ENCODE data around the gene PRKAB2.
"Not testable (repeated sequence)": the region's sequence is repeated elsewhere in the genome, so short reads cannot be mapped to it uniquely, and the experiment has no call there.

The PRKAB2 gene

GRCh38 chr1:147201276-147201675, 29.0 kb upstream of the PRKAB2 start:
- Histone ChIP-seq H3K27me3 (peaks cover 10% of the 10 kb centered on the region), H3K4me1 (no peaks in the 10 kb centered on the region), H3K4me3 (ENCODE audit: low read depth, low read length) (no peak overlapping the region), H3K9me3 (no peaks in the 10 kb centered on the region), H3K36me3 (no peaks in the 10 kb centered on the region)
- no peak for TF ChIP-seq CTCF (IDR thresholded peaks at IDR 0.05; ENCODE audit: low read depth, low read length)
- DNase-seq = no peak

GRCh38 chr1:147197324-147197723, 25.1 kb upstream of the PRKAB2 start:
- H3K4me3 ChIP-seq (ENCODE audit: low read depth, low read length); H3K4me1 ChIP-seq; H3K36me3 ChIP-seq; DNase-seq; H3K9me3 ChIP-seq: not testable (repeated sequence)
- peaks cover 16% of the 10 kb centered on the region for H3K27me3 ChIP-seq

- H3K36me3 ChIP-seq = no peaks in the 10 kb centered on the region
- no peak overlapping the region for H3K4me3 ChIP-seq (ENCODE audit: low read depth, low read length)
- H3K4me1 ChIP-seq = no peaks in the 10 kb centered on the region
- no peak for TF ChIP-seq CTCF (IDR thresholded peaks at IDR 0.05; ENCODE audit: low read depth, low read length)
- H3K27me3 ChIP-seq = peaks cover 16% of the 10 kb centered on the region
- DNase-seq = no peak
- H3K9me3 ChIP-seq = no peaks in the 10 kb centered on the region
Measured at GRCh38 chr1:147189514-147189913, 17.2 kb upstream of the PRKAB2 start.

GRCh38 chr1:147185432-147185831, 13.2 kb upstream of the PRKAB2 start:
- DNase-seq = no peak
- Histone ChIP-seq H3K27me3 (peaks cover 18% of the 10 kb centered on the region), H3K36me3 (no peaks in the 10 kb centered on the region), H3K9me3 (no peaks in the 10 kb centered on the region), H3K4me1 (no peaks in the 10 kb centered on the region), H3K4me3 (ENCODE audit: low read depth, low read length) (no peak overlapping the region)
- no peak for TF ChIP-seq CTCF (IDR thresholded peaks at IDR 0.05; ENCODE audit: low read depth, low read length)

GRCh38 chr1:147177611-147178380, 5.5 kb upstream of the PRKAB2 start:
- peak; percentile 10; the same call in 1 of the 2 replicates for TF ChIP-seq CTCF (IDR thresholded peaks at IDR 0.05; ENCODE audit: low read depth, low read length)
- no peaks in the 10 kb centered on the region for H3K4me1 ChIP-seq
- H3K9me3 ChIP-seq = no peaks in the 10 kb centered on the region
- H3K27me3 ChIP-seq = peaks cover 13% of the 10 kb centered on the region
- DNase-seq = peak; percentile 15
- H3K36me3 ChIP-seq = no peaks in the 10 kb centered on the region
- H3K4me3 ChIP-seq (ENCODE audit: low read depth, low read length) = no peak overlapping the region

- peaks cover 9% of the 10 kb centered on the region; the same call in 1 of the 2 replicates for H3K4me1 ChIP-seq
- no peak for TF ChIP-seq CTCF (IDR thresholded peaks at IDR 0.05; ENCODE audit: low read depth, low read length)
- H3K36me3 ChIP-seq = peaks cover 7% of the 10 kb centered on the region
- no peak for DNase-seq
- no peaks in the 10 kb centered on the region for H3K27me3 ChIP-seq
- H3K9me3 ChIP-seq = no peaks in the 10 kb centered on the region
- peak overlapping the region; percentile 99 for H3K4me3 ChIP-seq (ENCODE audit: low read depth, low read length)
Measured at GRCh38 chr1:147171399-147172167, 687 bp downstream of the PRKAB2 start.
